Panc1 (cell line): Measurements from ENCODE around the gene HOXA5. TPM values are rescaled to one million over a fixed set of nuclear protein-coding genes. Genes with fewer than 3 reads are reported as not detected.

ENCODE experiments used
- ATAC-seq: fragments of 200-7000 bp; cut with Tn5 transposase; 2 replicates; pipeline ENCODE4 v1.9.1; 2020; ENCODE audit warnings: mild to moderate bottlenecking, moderate library complexity
- BruUV-seq: library from RNA; stranded (reverse); fragments of 400-500 nt; replicated peaks from 2 replicates; lab custom pipeline; 2021; lab: Mats Ljungman, UMichigan
- CTCF ChIA-PET: fragments of 300-600 bp; sonication (Branson Sonifier 250); formaldehyde crosslinking; loops from one replicate; lab custom pipeline; 2022; ENCODE audit warnings: antibody characterized with exemption; lab: Charles Lee
- POLR2A ChIA-PET: fragments of 300-600 bp; sonication (Branson Sonifier 250); formaldehyde crosslinking; loops from one replicate; lab custom pipeline; 2022; ENCODE audit warnings: antibody characterized with exemption; lab: Charles Lee
- DNase-seq: peaks from one replicate; pipeline ENCODE4 v3.0.0-alpha.2; 2010; ENCODE audit warnings: low read depth, low spot score
- H3K27ac ChIP-seq: 2 replicates; pipeline ENCODE4 v1.5.1; 2011; ENCODE audit warnings: mild to moderate bottlenecking, low read length, inconsistent platforms
- H3K27me3 ChIP-seq: fragments of 200-500 bp; sonication (Bioruptor generic); 2 replicates; pipeline ENCODE4 v1.6.0; 2014; ENCODE audit warnings: low read length, inconsistent platforms; ENCODE audit not compliant: control insufficient read depth, insufficient read depth
- H3K36me3 ChIP-seq: fragments of 200-500 bp; sonication (Bioruptor generic); 2 replicates; pipeline ENCODE4 v1.5.1; 2014; ENCODE audit warnings: inconsistent platforms, mild to moderate bottlenecking, low read length, moderate library complexity; ENCODE audit not compliant: control insufficient read depth, insufficient read depth
- H3K4me1 ChIP-seq: 2 replicates; pipeline ENCODE4 v1.5.1; 2011; ENCODE audit warnings: inconsistent platforms, mild to moderate bottlenecking, low read length, moderate library complexity; ENCODE audit not compliant: control insufficient read depth, insufficient read depth
- H3K4me3 ChIP-seq, 2 experiments: 2 replicates each; pipeline ENCODE4 v1.5.1; 2011 to 2012; ENCODE audit warnings: low read depth in 2 of 2, low read length in 2 of 2, mild to moderate bottlenecking in 2 of 2, inconsistent platforms in 1 of 2, moderate library complexity in 1 of 2
- H3K9me3 ChIP-seq: fragments of 200-500 bp; sonication (Bioruptor generic); 2 replicates; pipeline ENCODE4 v1.5.1; 2014; ENCODE audit warnings: low read depth, mild to moderate bottlenecking, inconsistent platforms, low read length, moderate library complexity; ENCODE audit not compliant: control insufficient read depth, insufficient read depth
- POLR2AphosphoS5 ChIP-seq: IDR thresholded peaks from 2 replicates; pipeline ENCODE4 v1.6.1; 2012; ENCODE audit warnings: mild to moderate bottlenecking, low read depth, low read length, moderate library complexity
- in situ Hi-C: cut with HindIII; loops from 2 replicates; pipeline ENCODE4 v1.10.0; 2016; ENCODE audit warnings: low sequenced_read_pairs, low pct_unique_long_range_greater_than_20kb
- intact Hi-C: fragments of 100-400 bp; cut with micrococcal nuclease; formaldehyde crosslinking; loops from one replicate; pipeline ENCODE4 v1.10.0; 2022; ENCODE audit not compliant: unreplicated experiment
- total RNA-seq: library from RNA; stranded (reverse); gene quantifications from one replicate; pipeline ENCODE4 v1.2.1, GENCODE V29; 2021; ENCODE audit not compliant: unreplicated experiment
- TF ChIP-seq, protein P1 (sequence below), 2 experiments: IDR thresholded peaks; 2 replicates each; pipeline ENCODE4 v1.6.1; 2011 to 2012; ENCODE audit warnings: low read depth in 2 of 2, control low read depth in 1 of 2, low read length in 1 of 2, mild to moderate bottlenecking in 1 of 2, moderate library complexity in 1 of 2; ENCODE audit not compliant: insufficient read depth in 1 of 2
- TF ChIP-seq, protein P2 (sequence below): fragments of 450-650 bp; IDR thresholded peaks from 2 replicates; pipeline ENCODE4 v1.5.1; 2017; ENCODE audit warnings: mild to moderate bottlenecking

Gene HOXA5
- total RNA-seq, 1 experiment from 2014 or later: 3.9 TPM

- ChIA-PET POLR2A (no interaction called here), CTCF (interaction anchor here (1.4 kb wide), 1 partner anchor 10 kb away, joined by 4 read pairs; no protein-coding TSS in a partner anchor)
- no peaks in the 10 kb centered on the region for H3K9me3 ChIP-seq
- BruUV-seq: no TSS peak
- peak overlapping the region; percentile 20 to 42; a peak in 3 of 4 replicates for H3K4me3 ChIP-seq
- DNase-seq: no peak
- no peak overlapping the region for H3K27ac ChIP-seq
- H3K27me3 ChIP-seq: no peaks in the 10 kb centered on the region
- intact Hi-C loops (no loop called here), in situ Hi-C loops (no loop called here)
- TF ChIP-seq POLR2AphosphoS5: no peak
- TF ChIP-seq, protein P1, sequence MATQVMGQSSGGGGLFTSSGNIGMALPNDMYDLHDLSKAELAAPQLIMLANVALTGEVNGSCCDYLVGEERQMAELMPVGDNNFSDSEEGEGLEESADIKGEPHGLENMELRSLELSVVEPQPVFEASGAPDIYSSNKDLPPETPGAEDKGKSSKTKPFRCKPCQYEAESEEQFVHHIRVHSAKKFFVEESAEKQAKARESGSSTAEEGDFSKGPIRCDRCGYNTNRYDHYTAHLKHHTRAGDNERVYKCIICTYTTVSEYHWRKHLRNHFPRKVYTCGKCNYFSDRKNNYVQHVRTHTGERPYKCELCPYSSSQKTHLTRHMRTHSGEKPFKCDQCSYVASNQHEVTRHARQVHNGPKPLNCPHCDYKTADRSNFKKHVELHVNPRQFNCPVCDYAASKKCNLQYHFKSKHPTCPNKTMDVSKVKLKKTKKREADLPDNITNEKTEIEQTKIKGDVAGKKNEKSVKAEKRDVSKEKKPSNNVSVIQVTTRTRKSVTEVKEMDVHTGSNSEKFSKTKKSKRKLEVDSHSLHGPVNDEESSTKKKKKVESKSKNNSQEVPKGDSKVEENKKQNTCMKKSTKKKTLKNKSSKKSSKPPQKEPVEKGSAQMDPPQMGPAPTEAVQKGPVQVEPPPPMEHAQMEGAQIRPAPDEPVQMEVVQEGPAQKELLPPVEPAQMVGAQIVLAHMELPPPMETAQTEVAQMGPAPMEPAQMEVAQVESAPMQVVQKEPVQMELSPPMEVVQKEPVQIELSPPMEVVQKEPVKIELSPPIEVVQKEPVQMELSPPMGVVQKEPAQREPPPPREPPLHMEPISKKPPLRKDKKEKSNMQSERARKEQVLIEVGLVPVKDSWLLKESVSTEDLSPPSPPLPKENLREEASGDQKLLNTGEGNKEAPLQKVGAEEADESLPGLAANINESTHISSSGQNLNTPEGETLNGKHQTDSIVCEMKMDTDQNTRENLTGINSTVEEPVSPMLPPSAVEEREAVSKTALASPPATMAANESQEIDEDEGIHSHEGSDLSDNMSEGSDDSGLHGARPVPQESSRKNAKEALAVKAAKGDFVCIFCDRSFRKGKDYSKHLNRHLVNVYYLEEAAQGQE (IDR thresholded peaks at IDR 0.05; ENCODE audit: insufficient read depth in 1 of 2, low read depth in 2 of 2, low read length in 1 of 2): no peak
- H3K36me3 ChIP-seq: no peaks in the 10 kb centered on the region
- ATAC-seq: peak; percentile 43
- H3K4me1 ChIP-seq: peaks cover 5% of the 10 kb centered on the region; the same call in 1 of the 2 replicates
Observed at GRCh38 chr7:27169658-27170425, 26.4 kb upstream of the HOXA5 start.

DNA sequence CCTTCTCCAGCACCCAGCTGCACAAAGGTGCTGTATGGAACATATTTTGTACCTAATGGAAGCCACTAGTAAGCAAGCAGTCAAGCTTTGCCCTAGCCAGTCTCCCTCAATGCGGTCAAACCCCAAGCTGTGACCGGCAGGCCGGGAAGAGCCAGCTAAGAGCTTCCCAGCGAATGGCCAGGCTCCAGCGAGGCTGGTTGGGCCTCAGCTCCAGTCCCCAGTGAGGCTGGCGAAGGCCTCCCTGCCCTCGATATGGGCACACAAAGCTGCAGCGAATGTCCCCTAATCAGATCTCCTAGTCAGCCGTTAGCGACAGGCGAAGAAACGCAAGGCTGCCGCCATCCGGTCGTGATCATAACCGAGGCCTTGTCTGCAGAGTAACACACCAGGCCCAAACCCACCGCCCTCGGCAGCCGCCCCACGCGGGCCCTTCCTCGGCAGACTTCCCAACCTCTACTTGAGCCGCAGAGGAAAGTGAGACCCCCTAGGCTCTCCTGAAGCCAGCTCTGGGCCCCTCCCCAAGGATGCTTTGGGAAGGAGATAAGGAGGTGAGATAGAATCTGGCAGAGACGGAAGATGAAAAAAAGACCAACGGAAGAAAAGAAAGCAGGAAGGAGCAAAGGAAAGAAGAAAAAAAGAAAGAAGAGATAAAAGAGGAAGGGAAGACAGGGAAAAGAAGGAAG is 24.9 kb upstream of the HOXA5 start:
- intact Hi-C loops: no loop called here
- Histone ChIP-seq H3K4me1 (peaks cover 5% of the 10 kb centered on the region; the same call in 1 of the 2 replicates), H3K27ac (no peak overlapping the region), H3K27me3 (no peaks in the 10 kb centered on the region), H3K36me3 (no peaks in the 10 kb centered on the region; the same call in 1 of the 2 replicates), H3K4me3 (no peak overlapping the region), H3K9me3 (no peaks in the 10 kb centered on the region)
- ATAC-seq (no peak), DNase-seq (no peak)
- CTCF ChIA-PET: interaction anchor here (0.5 kb wide), 1 partner anchor 484 kb away, joined by 3 read pairs; no protein-coding TSS in a partner anchor
- POLR2A ChIA-PET: interaction anchor here (0.5 kb wide), 1 partner anchor 380 kb away, joined by 4 read pairs; no protein-coding TSS in a partner anchor
- TF ChIP-seq, protein P2, sequence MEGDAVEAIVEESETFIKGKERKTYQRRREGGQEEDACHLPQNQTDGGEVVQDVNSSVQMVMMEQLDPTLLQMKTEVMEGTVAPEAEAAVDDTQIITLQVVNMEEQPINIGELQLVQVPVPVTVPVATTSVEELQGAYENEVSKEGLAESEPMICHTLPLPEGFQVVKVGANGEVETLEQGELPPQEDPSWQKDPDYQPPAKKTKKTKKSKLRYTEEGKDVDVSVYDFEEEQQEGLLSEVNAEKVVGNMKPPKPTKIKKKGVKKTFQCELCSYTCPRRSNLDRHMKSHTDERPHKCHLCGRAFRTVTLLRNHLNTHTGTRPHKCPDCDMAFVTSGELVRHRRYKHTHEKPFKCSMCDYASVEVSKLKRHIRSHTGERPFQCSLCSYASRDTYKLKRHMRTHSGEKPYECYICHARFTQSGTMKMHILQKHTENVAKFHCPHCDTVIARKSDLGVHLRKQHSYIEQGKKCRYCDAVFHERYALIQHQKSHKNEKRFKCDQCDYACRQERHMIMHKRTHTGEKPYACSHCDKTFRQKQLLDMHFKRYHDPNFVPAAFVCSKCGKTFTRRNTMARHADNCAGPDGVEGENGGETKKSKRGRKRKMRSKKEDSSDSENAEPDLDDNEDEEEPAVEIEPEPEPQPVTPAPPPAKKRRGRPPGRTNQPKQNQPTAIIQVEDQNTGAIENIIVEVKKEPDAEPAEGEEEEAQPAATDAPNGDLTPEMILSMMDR: no peak
- TF ChIP-seq, protein P1 (IDR thresholded peaks at IDR 0.05; ENCODE audit: insufficient read depth in 1 of 2, low read depth in 2 of 2, low read length in 1 of 2): no peak
- in situ Hi-C loops: no loop called here
- no TSS peak for BruUV-seq
